ENCODE data around the gene FAM180A.

FAM180A gene

DNA sequence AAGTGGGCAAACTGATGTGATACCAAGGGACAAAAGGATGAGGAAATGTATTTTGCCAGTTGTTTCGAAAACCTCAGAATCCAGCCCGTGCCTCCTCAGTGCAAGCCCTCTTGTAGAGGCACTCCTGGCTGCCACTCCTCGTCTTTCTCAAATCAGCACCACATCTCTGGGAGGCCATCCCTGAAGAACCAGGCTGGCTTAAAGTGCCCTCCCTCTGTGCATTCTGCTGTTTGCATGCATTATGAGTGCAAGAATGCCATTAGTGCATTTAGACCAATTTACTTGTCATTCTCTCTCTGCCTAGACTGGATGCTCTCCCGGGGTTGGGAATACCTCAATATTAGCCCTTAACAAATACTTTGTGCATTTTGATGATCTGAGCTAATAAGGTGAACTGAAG is 19.9 kb upstream of the FAM180A start:
- H3K9me3 ChIP-seq (ENCODE audit: insufficient read depth, low read length): no peaks in the 10 kb centered on the region
- no peak overlapping the region for H3K9ac ChIP-seq (ENCODE audit: low read length)
- H3K36me3 ChIP-seq (replicated peaks; ENCODE audit: low read depth, low read length): no peaks in the 10 kb centered on the region
- no peak overlapping the region for H2AFZ ChIP-seq (ENCODE audit: low read depth, low read length)
- no peak for TF ChIP-seq EZH2phosphoT487 (IDR thresholded peaks at IDR 0.05; ENCODE audit: low read depth)
- H3K79me2 ChIP-seq (ENCODE audit: low read length): no peaks in the 10 kb centered on the region
- no peaks in the 10 kb centered on the region for H3K4me1 ChIP-seq (ENCODE audit: low read length)
- H3K27me3 ChIP-seq (ENCODE audit: low read depth, low read length): peaks cover 31% of the 10 kb centered on the region
- no peak overlapping the region for H3K4me2 ChIP-seq (ENCODE audit: low read length)
- H3K4me3 ChIP-seq (ENCODE audit: low read length): no peak overlapping the region
- H3K27ac ChIP-seq (ENCODE audit: low read length): no peak overlapping the region
- no peaks in the 10 kb centered on the region for H4K20me1 ChIP-seq (ENCODE audit: insufficient read depth, low read length)

DNA sequence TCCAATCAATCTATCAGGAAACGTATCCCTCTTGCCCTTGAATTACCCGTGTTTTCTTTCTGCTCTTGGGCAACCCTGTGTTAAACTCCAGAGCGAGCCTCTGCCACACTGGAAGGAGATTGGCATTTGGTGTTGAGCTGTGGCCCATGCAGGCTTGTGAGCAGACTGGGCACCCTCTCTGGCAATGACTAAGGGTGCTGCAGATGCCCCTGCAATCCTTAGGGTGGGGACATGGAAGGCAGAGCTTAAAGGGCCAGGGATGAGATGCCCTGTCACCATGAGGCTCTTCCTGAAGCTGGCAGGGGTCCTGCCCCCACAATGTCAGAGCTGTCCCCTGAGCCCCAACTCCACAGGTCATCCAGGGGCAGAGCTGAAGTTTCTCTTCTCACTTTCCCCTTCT is 19.5 kb upstream of the FAM180A start:
- H3K27me3 ChIP-seq (ENCODE audit: low read depth, low read length): peaks cover 35% of the 10 kb centered on the region
- no peak overlapping the region for H3K27ac ChIP-seq (ENCODE audit: low read length)
- H3K4me1 ChIP-seq (ENCODE audit: low read length): no peaks in the 10 kb centered on the region
- no peaks in the 10 kb centered on the region for H3K79me2 ChIP-seq (ENCODE audit: low read length)
- no peaks in the 10 kb centered on the region for H3K36me3 ChIP-seq (replicated peaks; ENCODE audit: low read depth, low read length)
- no peaks in the 10 kb centered on the region for H4K20me1 ChIP-seq (ENCODE audit: insufficient read depth, low read length)
- H3K9me3 ChIP-seq (ENCODE audit: insufficient read depth, low read length): no peaks in the 10 kb centered on the region
- H3K9ac ChIP-seq (ENCODE audit: low read length): no peak overlapping the region
- no peak overlapping the region for H3K4me3 ChIP-seq (ENCODE audit: low read length)
- no peak overlapping the region for H3K4me2 ChIP-seq (ENCODE audit: low read length)
- H2AFZ ChIP-seq (ENCODE audit: low read depth, low read length): no peak overlapping the region
- TF ChIP-seq, protein P1, sequence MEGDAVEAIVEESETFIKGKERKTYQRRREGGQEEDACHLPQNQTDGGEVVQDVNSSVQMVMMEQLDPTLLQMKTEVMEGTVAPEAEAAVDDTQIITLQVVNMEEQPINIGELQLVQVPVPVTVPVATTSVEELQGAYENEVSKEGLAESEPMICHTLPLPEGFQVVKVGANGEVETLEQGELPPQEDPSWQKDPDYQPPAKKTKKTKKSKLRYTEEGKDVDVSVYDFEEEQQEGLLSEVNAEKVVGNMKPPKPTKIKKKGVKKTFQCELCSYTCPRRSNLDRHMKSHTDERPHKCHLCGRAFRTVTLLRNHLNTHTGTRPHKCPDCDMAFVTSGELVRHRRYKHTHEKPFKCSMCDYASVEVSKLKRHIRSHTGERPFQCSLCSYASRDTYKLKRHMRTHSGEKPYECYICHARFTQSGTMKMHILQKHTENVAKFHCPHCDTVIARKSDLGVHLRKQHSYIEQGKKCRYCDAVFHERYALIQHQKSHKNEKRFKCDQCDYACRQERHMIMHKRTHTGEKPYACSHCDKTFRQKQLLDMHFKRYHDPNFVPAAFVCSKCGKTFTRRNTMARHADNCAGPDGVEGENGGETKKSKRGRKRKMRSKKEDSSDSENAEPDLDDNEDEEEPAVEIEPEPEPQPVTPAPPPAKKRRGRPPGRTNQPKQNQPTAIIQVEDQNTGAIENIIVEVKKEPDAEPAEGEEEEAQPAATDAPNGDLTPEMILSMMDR (IDR thresholded peaks at IDR 0.05; ENCODE audit: low read depth, low read length): no peak
- TF ChIP-seq EZH2phosphoT487 (IDR thresholded peaks at IDR 0.05; ENCODE audit: low read depth): no peak

GRCh38 chr7:135763261-135763660 is 14.6 kb upstream of the FAM180A start:
- no peaks in the 10 kb centered on the region for H3K79me2 ChIP-seq (ENCODE audit: low read length)
- H3K27me3 ChIP-seq (ENCODE audit: low read depth, low read length): peaks cover 36% of the 10 kb centered on the region
- no peaks in the 10 kb centered on the region for H4K20me1 ChIP-seq (ENCODE audit: insufficient read depth, low read length)
- H3K4me3 ChIP-seq (ENCODE audit: low read length): no peak overlapping the region
- no peak overlapping the region for H3K9ac ChIP-seq (ENCODE audit: low read length)
- TF ChIP-seq, protein P1 (IDR thresholded peaks at IDR 0.05; ENCODE audit: low read depth, low read length): no peak
- TF ChIP-seq EZH2phosphoT487 (IDR thresholded peaks at IDR 0.05; ENCODE audit: low read depth): no peak
- H3K36me3 ChIP-seq (replicated peaks; ENCODE audit: low read depth, low read length): no peaks in the 10 kb centered on the region
- no peaks in the 10 kb centered on the region for H3K9me3 ChIP-seq (ENCODE audit: insufficient read depth, low read length)
- no peak overlapping the region for H3K27ac ChIP-seq (ENCODE audit: low read length)
- H3K4me2 ChIP-seq (ENCODE audit: low read length): no peak overlapping the region
- H2AFZ ChIP-seq (ENCODE audit: low read depth, low read length): no peak overlapping the region
- H3K4me1 ChIP-seq (ENCODE audit: low read length): no peaks in the 10 kb centered on the region

DNA sequence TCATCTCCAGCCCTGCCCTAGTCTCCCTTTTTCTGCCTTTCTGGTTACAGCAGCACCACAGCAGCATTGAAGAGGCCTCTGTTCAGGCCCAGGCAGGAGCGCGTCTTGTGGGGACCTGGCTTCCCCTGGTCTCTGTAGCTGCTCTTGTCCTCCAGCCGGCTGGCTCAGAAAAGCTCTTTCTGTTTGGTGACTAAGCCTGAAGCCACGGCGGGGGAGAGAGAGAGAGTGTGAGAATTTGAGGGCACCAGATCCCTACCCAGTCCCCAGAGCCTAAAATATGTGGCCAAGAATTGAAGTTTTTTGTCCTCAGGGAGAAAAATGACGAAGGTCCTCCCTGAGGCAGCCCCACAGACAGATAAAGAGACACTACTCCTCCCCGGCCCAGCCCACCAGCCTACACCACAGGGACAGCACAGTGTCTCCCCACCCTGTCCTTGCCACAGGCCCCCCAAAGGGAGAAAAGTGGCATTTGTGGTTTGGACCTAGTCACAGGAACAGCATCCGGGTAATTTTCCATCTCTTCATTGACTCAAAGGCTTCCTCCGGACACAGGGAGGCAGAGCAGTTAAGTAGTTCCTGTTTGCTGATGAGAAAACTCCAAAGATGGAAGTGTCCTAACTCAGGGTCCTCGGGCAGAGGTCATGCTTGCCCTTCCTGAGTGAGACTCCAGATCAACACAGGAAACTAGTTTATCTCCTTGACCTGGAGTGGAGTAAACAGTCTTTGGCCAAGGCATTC is 13.3 kb upstream of the FAM180A start:
- Histone ChIP-seq H3K4me1 (ENCODE audit: low read length) (no peaks in the 10 kb centered on the region), H3K79me2 (ENCODE audit: low read length) (no peaks in the 10 kb centered on the region), H3K9ac (ENCODE audit: low read length) (no peak overlapping the region), H3K27me3 (ENCODE audit: low read depth, low read length) (peaks cover 32% of the 10 kb centered on the region), H4K20me1 (ENCODE audit: insufficient read depth, low read length) (no peaks in the 10 kb centered on the region), H3K4me2 (ENCODE audit: low read length) (no peak overlapping the region), H3K36me3 (replicated peaks; ENCODE audit: low read depth, low read length) (no peaks in the 10 kb centered on the region), H2AFZ (ENCODE audit: low read depth, low read length) (no peak overlapping the region), H3K4me3 (ENCODE audit: low read length) (no peak overlapping the region), H3K9me3 (ENCODE audit: insufficient read depth, low read length) (no peaks in the 10 kb centered on the region), H3K27ac (ENCODE audit: low read length) (no peak overlapping the region)
- TF ChIP-seq EZH2phosphoT487 (IDR thresholded peaks at IDR 0.05; ENCODE audit: low read depth): no peak
- TF ChIP-seq, protein P1 (IDR thresholded peaks at IDR 0.05; ENCODE audit: low read depth, low read length): no peak

Data from OCI-LY3 (cell line).